Naive thymus-derived CD8-positive, alpha-beta T cell (primary cell): ENCODE measurements around the gene CHGA. TPM values are rescaled to one million over a fixed set of nuclear protein-coding genes. Genes with fewer than 3 reads are reported as not detected.

Experiments
- polyA plus RNA-seq, 3 donors: library from polyadenylated mRNA; unstranded; fragments of 300-500 nt; fragmentation: Illumina TruSeq; gene quantifications; one replicate each; pipeline ENCODE4 v1.2.3, GENCODE V29; 2021
- total RNA-seq, 8 experiments: library from RNA in 2 of 8; stranded (reverse) in 2 of 8; gene quantifications; one replicate each; pipeline ENCODE4 v1.2.3 and lab custom pipeline; 2021 to 2026

CHGA gene
- total and polyA plus RNA-seq, 5 experiments from 2014 or later: 0.46 TPM; not detected in 4

Other genes starting within 250 kb of the CHGA start
- gene LGMN, start 174.5 kb upstream of the CHGA start, total RNA-seq: 10 to 100 TPM; 17.7 to 19.6 TPM
- gene LGMN, start 174.5 kb upstream of the CHGA start, polyA plus RNA-seq: 10 to 100 TPM; 18.8 to 38.3 (median 27.4) TPM
- gene GOLGA5, start 128.8 kb upstream of the CHGA start, total RNA-seq: 10 to 100 TPM; 20.6 to 22.4 TPM
- 10 to 100 TPM; 14.0 to 20.7 (median 15.9) TPM for gene GOLGA5, start 128.8 kb upstream of the CHGA start, polyA plus RNA-seq
- 10 to 100 TPM; 33.1 to 34.6 TPM for gene ITPK1, start 192.8 kb downstream of the CHGA start, total RNA-seq
- gene ITPK1, start 192.8 kb downstream of the CHGA start, polyA plus RNA-seq: 10 to 100 TPM; 25.3 to 41.1 (median 32.5) TPM